Measurements from ENCODE around the gene IGF2. TPM values are rescaled to one million over a fixed set of nuclear protein-coding genes. Genes with fewer than 3 reads are reported as not detected.

The IGF2 gene
- total and polyA plus RNA-seq, 2 donors (not counting 3 experiments of a cell fraction or from before 2014, with no cell fraction given) = 5.7 to 21.0 TPM

DNA sequence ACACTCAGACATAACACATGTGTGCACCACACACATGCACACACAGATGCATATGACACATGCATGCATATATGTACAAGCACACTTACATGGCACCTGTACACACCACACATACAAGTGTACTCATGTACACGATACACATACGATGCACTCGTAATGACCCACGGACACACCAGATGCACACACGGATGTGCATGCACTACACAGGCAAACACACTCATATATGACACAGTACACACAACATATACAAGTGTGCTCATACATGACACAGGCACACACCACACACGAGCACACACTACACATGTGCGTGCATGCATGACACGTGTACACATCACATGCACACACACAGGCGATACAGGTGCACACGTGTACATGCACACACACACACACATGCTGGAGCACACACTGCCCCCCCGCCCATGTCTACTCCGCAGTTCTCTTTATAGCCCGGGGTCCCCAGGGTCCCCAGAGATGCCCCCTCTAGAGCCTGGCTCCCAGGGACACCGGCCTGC is 37.3 kb upstream of the IGF2 start:
- Histone ChIP-seq H3K4me1 (ENCODE audit: control insufficient read depth, extremely low read depth, insufficient read depth, low read length) (no peaks in the 10 kb centered on the region), H3K9ac (replicated peaks; ENCODE audit: extremely low read depth, insufficient read depth, low read length) (no peak overlapping the region), H3K79me2 (ENCODE audit: control insufficient read depth, insufficient read depth, low read length) (no peaks in the 10 kb centered on the region), H3K27ac (ENCODE audit: insufficient read depth, low read depth, low read length) (no peak overlapping the region), H3K27me3 (ENCODE audit: control insufficient read depth in 2 of 2, insufficient read depth in 2 of 2, low read length in 2 of 2) (no peaks in the 10 kb centered on the region), H4K20me1 (replicated peaks; ENCODE audit: control insufficient read depth, extremely low read depth, insufficient read depth, low read length) (no peaks in the 10 kb centered on the region), H3K36me3 (ENCODE audit: control insufficient read depth in 2 of 2, extremely low read depth in 1 of 2, insufficient read depth in 2 of 2, low read length in 2 of 2) (no peaks in the 10 kb centered on the region), H3K9me1 (replicated peaks; ENCODE audit: control insufficient read depth, extremely low read depth, insufficient read depth, low read length) (no peaks in the 10 kb centered on the region), H3K4me2 (ENCODE audit: insufficient read depth, low read length) (no peak overlapping the region), H2AFZ (ENCODE audit: low read depth, low read length) (no peak overlapping the region), H3K9me3 (replicated peaks; ENCODE audit: control insufficient read depth, insufficient read depth, low read length) (no peaks in the 10 kb centered on the region), H3K4me3 (replicated peaks in 1 of 3; ENCODE audit: insufficient read depth in 1 of 3, low read depth in 1 of 3, low read length in 3 of 3) (no peak overlapping the region)
- ChIA-PET POLR2A (no interaction called here), CTCF (no interaction called here)
- BruUV-seq (replicated peaks) = no TSS peak
- TF ChIP-seq JUN (IDR thresholded peaks at IDR 0.05; ENCODE audit: borderline replicate concordance, insufficient read depth, insufficient read length, low read depth) (no peak), FOS (IDR thresholded peaks at IDR 0.05; ENCODE audit: borderline replicate concordance, insufficient read depth, low read length) (no peak), GATA2 (IDR thresholded peaks at IDR 0.05; ENCODE audit: insufficient read depth, insufficient read length, low read depth, low read length) (no peak), MYC (IDR thresholded peaks at IDR 0.05; ENCODE audit: low read depth, low read length) (no peak), POLR2AphosphoS5 (IDR thresholded peaks at IDR 0.05; ENCODE audit: insufficient read depth, low read depth, low read length) (no peak)
- TF ChIP-seq, protein P1, sequence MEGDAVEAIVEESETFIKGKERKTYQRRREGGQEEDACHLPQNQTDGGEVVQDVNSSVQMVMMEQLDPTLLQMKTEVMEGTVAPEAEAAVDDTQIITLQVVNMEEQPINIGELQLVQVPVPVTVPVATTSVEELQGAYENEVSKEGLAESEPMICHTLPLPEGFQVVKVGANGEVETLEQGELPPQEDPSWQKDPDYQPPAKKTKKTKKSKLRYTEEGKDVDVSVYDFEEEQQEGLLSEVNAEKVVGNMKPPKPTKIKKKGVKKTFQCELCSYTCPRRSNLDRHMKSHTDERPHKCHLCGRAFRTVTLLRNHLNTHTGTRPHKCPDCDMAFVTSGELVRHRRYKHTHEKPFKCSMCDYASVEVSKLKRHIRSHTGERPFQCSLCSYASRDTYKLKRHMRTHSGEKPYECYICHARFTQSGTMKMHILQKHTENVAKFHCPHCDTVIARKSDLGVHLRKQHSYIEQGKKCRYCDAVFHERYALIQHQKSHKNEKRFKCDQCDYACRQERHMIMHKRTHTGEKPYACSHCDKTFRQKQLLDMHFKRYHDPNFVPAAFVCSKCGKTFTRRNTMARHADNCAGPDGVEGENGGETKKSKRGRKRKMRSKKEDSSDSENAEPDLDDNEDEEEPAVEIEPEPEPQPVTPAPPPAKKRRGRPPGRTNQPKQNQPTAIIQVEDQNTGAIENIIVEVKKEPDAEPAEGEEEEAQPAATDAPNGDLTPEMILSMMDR (IDR thresholded peaks at IDR 0.05; ENCODE audit: extremely low read depth in 1 of 2, insufficient read depth in 1 of 2, low read depth in 1 of 2, low read length in 2 of 2) = no peak
- TF ChIP-seq, protein P2, sequence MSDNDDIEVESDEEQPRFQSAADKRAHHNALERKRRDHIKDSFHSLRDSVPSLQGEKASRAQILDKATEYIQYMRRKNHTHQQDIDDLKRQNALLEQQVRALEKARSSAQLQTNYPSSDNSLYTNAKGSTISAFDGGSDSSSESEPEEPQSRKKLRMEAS (IDR thresholded peaks at IDR 0.05; ENCODE audit: insufficient read depth, insufficient read length) = no peak
- intact Hi-C loops (cut with micrococcal nuclease) = no loop called here
- FAIRE-seq (no peak), DNase-seq (ENCODE audit: low read depth, low spot score) (no peak)
- dilution Hi-C loops (cut with MboI; ENCODE audit: extremely low pct_ligation_motif_present, low sequenced_read_pairs) = no loop called here
